GM18526 (cell line): ENCODE data around the gene PNMA6F.

ENCODE experiments used
- POLR2A ChIP-seq: IDR thresholded peaks from 3 replicates; pipeline ENCODE4 v1.6.1; 2011; ENCODE audit not compliant: insufficient read length; ENCODE audit errors: extremely low read depth

Gene PNMA6F

DNA sequence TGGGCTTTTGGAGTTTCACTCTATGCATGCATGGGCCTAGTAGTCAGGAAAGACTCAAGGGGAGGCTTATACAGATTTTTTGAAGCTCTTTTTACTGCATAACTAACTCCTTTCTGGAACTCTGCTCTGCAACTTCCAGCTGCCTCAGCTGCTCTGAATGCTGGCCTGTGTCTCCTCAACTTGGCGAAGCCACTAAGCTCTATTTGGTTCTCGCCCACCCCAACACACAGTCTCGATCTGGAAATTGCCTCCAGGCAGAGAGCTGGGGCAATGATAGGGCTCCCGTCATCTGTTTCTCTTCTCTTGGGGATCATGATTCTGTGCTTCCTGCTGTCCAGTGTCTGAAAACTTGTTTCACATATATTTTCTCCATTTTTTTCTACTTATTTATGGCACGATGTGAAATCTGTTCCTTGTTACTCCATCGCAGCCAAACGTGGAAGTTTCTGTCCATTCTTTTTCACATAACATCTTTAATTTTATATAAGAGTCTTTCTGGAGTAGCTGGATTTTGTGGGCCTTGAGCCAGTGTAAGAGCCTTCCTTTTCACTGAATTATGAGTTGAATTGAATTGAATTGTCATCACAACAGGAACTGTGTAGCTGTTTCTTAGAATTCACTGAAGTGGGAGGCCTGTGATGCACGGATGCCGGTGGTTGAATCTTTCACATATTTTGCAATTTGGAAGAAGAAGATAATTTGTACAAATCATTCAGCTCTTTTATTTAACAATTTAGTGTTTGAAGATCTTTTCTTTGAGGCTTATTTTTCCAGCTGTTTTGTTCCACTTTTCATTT, 21.4 kb upstream of the PNMA6F start:
- TF ChIP-seq POLR2A = no peak

DNA sequence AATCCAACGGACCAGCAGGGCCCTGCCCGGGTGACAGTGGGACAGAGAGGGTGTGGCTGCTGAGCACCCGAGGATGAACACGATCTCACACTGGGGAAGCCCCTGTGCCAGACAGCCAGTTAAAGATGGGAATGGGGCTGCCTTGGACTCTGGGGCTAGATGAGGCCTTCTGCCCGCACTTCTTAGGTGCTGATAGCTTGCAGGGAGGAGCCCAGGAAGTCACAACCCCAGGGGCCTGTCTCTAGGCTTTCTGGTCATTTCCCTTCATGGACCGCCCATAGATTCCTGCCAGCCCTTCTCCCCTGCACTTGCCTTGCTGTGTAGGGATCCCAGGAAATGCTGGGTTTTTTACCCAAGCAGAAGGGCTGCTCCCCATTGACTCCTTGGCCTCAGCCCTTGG, 18.5 kb upstream of the PNMA6F start:
- no peak for TF ChIP-seq POLR2A

- no peak for TF ChIP-seq POLR2A
Observed at GRCh38 chrX:153339662-153340061, 18.1 kb upstream of the PNMA6F start.

- no peak for TF ChIP-seq POLR2A
Observed at GRCh38 chrX:153338836-153339235, 17.3 kb upstream of the PNMA6F start.

DNA sequence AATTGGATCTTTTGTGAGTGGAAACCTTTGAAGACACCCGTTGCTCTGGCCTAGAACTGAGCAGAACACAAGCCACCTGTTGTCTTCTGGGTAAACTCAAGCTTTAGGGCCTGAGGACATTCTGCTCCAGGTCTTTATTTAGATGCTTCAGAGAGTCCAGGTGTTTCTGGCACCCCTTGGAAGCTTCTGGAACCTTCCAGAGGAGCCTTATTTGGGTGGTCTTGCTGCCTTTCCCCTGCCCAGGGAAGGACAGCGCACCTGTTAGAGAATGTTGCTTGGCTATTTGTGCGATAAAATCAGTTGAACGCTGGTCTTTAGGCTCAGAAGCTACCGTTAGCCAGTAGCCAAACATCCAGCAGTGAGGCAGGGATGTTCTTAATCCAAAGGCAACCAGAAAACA, 15.4 kb upstream of the PNMA6F start:
- no peak for TF ChIP-seq POLR2A

GRCh38 chrX:153336121-153336894, 14.7 kb upstream of the PNMA6F start:
- no peak for TF ChIP-seq POLR2A

GRCh38 chrX:153334654-153335295, 13.2 kb upstream of the PNMA6F start:
- no peak for TF ChIP-seq POLR2A

DNA sequence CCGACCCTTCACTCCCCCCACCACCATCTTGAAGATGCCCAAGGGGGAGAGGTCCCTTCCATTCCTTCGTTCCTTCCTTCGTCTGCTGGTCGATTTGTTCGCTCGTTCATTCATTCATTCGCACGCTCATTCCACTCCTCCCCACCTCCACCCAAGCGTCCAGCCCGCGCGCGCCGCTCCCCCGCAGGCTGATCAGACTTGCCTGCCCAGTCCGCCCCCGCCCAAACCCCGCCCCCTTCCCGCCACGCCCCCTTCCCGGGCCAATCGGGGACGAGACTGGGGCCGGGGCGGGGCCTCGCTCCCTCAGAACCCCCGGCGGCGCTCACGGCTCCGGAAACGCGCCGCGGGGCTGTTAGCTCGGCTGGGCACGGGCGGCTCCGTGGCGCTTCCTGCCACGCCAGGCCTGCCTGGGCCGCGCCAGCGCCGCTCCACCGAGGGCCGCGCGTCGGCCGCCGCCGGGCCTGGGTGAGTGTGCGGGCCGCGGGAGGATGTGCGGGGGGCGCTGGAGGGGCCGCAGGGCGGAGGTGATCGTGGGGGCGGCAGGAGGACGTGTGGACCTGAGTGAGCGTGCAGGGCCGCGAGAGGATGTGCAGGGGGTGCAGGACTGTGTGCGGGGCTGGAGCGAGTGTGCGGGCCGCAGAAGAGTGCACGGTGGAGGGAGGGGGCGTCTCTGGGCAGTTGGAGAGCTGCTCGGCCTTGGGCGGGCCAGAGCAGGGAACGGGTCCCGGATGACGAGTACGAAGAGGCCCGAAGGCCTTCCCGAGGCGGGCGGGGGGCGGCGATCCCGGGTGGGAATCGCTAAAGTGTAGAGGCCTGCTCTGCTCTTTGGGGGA, 12.5 kb upstream of the PNMA6F start, which contains the start of gene ZNF275:
TSS of gene ZNF275 (plus strand) at position 333 of the 833 bp plus-strand sequence. CDS start 2,527 bp downstream, outside the sequence.
- peak; percentile 70 for TF ChIP-seq POLR2A

GRCh38 chrX:153333266-153333665, 11.7 kb upstream of the PNMA6F start:
- no peak for TF ChIP-seq POLR2A

DNA sequence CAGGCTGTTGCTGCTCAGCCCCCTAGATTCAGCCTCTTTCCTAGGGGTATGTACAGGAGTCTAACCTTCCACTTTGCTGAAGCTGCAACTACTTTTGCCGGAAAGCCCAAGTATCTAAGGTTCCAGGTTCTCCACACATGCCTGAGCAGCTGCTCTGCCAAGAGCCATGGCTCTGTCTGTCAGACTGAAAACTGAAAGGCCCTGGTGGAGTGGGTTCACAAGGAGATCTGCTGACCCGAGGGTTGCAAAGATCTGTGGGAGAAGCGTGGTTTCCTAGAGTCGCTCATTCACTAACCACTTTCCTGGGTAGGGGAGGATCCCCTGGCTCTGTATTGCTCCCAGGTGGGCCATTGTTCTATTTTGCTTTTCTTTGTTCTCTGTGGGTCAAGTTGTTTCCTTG, 6.0 kb upstream of the PNMA6F start:
- no peak for TF ChIP-seq POLR2A

GRCh38 chrX:153320555-153321184, 897 bp downstream of the PNMA6F start:
- TF ChIP-seq POLR2A = no peak

GRCh38 chrX:153319295-153320046, 2.1 kb downstream of the PNMA6F start:
- TF ChIP-seq POLR2A = no peak

GRCh38 chrX:153318811-153319210, 2.8 kb downstream of the PNMA6F start:
- no peak for TF ChIP-seq POLR2A
